Astrocyte (in vitro differentiated cells and primary cell): ENCODE results near the gene SPATA9. TPM values are rescaled to one million over a fixed set of nuclear protein-coding genes. Genes with fewer than 3 reads are reported as not detected.
"Not testable (repeated sequence)": the region's sequence is repeated elsewhere in the genome, so short reads cannot be mapped to it uniquely, and the experiment has no call there.

ENCODE experiments used
- DNase-seq: peaks from one replicate; pipeline ENCODE4 v3.0.0-alpha.2; 2010; ENCODE audit warnings: low read depth
- FAIRE-seq: peaks from 2 replicates; lab custom pipeline; 2011; peaks lifted over from hg19 to GRCh38; lab: Jason Lieb, UNC
- H2AFZ ChIP-seq: 2 replicates; pipeline ENCODE4 v1.6.0; 2012; ENCODE audit warnings: low read depth, low read length, inconsistent platforms
- H3K27ac ChIP-seq: 2 replicates; pipeline ENCODE4 v1.5.1; 2011; ENCODE audit warnings: low read depth, low read length, inconsistent platforms
- H3K27me3 ChIP-seq: 2 replicates; pipeline ENCODE4 v1.6.0; 2011; ENCODE audit warnings: low read length, inconsistent platforms; ENCODE audit not compliant: insufficient read depth
- H3K36me3 ChIP-seq: 2 replicates; pipeline ENCODE4 v1.5.1; 2011; ENCODE audit warnings: low read length, inconsistent platforms; ENCODE audit not compliant: insufficient read depth
- H3K4me1 ChIP-seq: 2 replicates; pipeline ENCODE4 v1.5.1; 2011; ENCODE audit warnings: low read length, inconsistent platforms; ENCODE audit not compliant: insufficient read depth
- H3K4me2 ChIP-seq: 2 replicates; pipeline ENCODE4 v1.6.0; 2012; ENCODE audit warnings: low read length, inconsistent platforms
- H3K4me3 ChIP-seq: 2 replicates; pipeline ENCODE4 v1.5.1; 2011; ENCODE audit warnings: low read depth, mild to moderate bottlenecking, low read length, inconsistent platforms; ENCODE audit not compliant: insufficient read depth
- H3K79me2 ChIP-seq: 2 replicates; pipeline ENCODE4 v1.6.0; 2012; ENCODE audit warnings: mild to moderate bottlenecking, low read length, inconsistent platforms; ENCODE audit not compliant: insufficient read depth
- H3K9ac ChIP-seq: 2 replicates; pipeline ENCODE4 v1.6.0; 2012; ENCODE audit warnings: mild to moderate bottlenecking, low read length, inconsistent platforms
- H3K9me3 ChIP-seq: 2 replicates; pipeline ENCODE4 v1.5.1; 2012; ENCODE audit warnings: low read depth, mild to moderate bottlenecking, low read length, inconsistent platforms; ENCODE audit not compliant: insufficient read depth
- H4K20me1 ChIP-seq: 2 replicates; pipeline ENCODE4 v1.6.0; 2012; ENCODE audit warnings: low read length, inconsistent platforms; ENCODE audit not compliant: insufficient read depth
- H3K27ac Mint-ChIP-seq: one replicate; pipeline ENCODE4 v1.8.0; 2021; ENCODE audit warnings: mild to moderate bottlenecking, mixed read lengths; ENCODE audit not compliant: unreplicated experiment
- H3K27me3 Mint-ChIP-seq: one replicate; pipeline ENCODE4 v1.8.0; 2021; ENCODE audit warnings: low read depth, mixed read lengths; ENCODE audit not compliant: unreplicated experiment
- H3K36me3 Mint-ChIP-seq: one replicate; pipeline ENCODE4 v1.8.0; 2021; ENCODE audit warnings: low read depth, mixed read lengths; ENCODE audit not compliant: unreplicated experiment
- H3K4me1 Mint-ChIP-seq: one replicate; pipeline ENCODE4 v1.8.0; 2021; ENCODE audit warnings: low read depth, mixed read lengths; ENCODE audit not compliant: unreplicated experiment
- H3K4me3 Mint-ChIP-seq: one replicate; pipeline ENCODE4 v1.8.0; 2021; ENCODE audit warnings: mild to moderate bottlenecking, moderate library complexity, mixed read lengths; ENCODE audit not compliant: unreplicated experiment
- H3K9me3 Mint-ChIP-seq: one replicate; pipeline ENCODE4 v1.8.0; 2021; ENCODE audit warnings: mild to moderate bottlenecking, mixed read lengths; ENCODE audit not compliant: unreplicated experiment
- EZH2 ChIP-seq: IDR thresholded peaks from 2 replicates; pipeline ENCODE4 v1.6.1; 2012; ENCODE audit warnings: mild to moderate bottlenecking, low read length, inconsistent platforms; ENCODE audit not compliant: insufficient read depth
- total RNA-seq: library from RNA; stranded (reverse); gene quantifications from 2 replicates; pipeline ENCODE4 v1.2.1, GENCODE V29; 2021
- TF ChIP-seq, protein P1 (sequence below): IDR thresholded peaks from 2 replicates; pipeline ENCODE4 v1.5.1; 2011; ENCODE audit warnings: low read depth, mild to moderate bottlenecking, inconsistent platforms, low read length, moderate library complexity; ENCODE audit not compliant: insufficient read depth

The SPATA9 gene
- total RNA-seq, 1 donor from 2014 or later = 0.98 TPM

- DNase-seq (peak; percentile 90), FAIRE-seq (peak; percentile 23)
- H3K4me1 ChIP-seq = peaks cover 6% of the 10 kb centered on the region
- peak within 1 kb of the TSS; percentile 65 for H3K4me3 ChIP-seq
- Mint-ChIP-seq H3K4me3 (peak within 1 kb of the TSS; percentile 76), H3K27me3 (no peaks in the 10 kb centered on the region), H3K9me3 (no peaks in the 10 kb centered on the region), H3K4me1 (no peaks in the 10 kb centered on the region), H3K36me3 (no peaks in the 10 kb centered on the region), H3K27ac (peak within 1 kb of the TSS; percentile 58)
- H3K27ac ChIP-seq = peak within 1 kb of the TSS; percentile 66
- no peaks in the 10 kb centered on the region for H3K36me3 ChIP-seq
- no peaks in the 10 kb centered on the region for H3K9me3 ChIP-seq
- no peaks in the 10 kb centered on the region for H3K27me3 ChIP-seq
- TF ChIP-seq, protein P1, sequence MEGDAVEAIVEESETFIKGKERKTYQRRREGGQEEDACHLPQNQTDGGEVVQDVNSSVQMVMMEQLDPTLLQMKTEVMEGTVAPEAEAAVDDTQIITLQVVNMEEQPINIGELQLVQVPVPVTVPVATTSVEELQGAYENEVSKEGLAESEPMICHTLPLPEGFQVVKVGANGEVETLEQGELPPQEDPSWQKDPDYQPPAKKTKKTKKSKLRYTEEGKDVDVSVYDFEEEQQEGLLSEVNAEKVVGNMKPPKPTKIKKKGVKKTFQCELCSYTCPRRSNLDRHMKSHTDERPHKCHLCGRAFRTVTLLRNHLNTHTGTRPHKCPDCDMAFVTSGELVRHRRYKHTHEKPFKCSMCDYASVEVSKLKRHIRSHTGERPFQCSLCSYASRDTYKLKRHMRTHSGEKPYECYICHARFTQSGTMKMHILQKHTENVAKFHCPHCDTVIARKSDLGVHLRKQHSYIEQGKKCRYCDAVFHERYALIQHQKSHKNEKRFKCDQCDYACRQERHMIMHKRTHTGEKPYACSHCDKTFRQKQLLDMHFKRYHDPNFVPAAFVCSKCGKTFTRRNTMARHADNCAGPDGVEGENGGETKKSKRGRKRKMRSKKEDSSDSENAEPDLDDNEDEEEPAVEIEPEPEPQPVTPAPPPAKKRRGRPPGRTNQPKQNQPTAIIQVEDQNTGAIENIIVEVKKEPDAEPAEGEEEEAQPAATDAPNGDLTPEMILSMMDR = no peak
- TF ChIP-seq EZH2 = no peak
- peak within 1 kb of the TSS; percentile 90 for H3K9ac ChIP-seq
- H4K20me1 ChIP-seq = no peaks in the 10 kb centered on the region
- H2AFZ ChIP-seq = peak within 1 kb of the TSS; percentile 93
- peak within 1 kb of the TSS; percentile 98 for H3K4me2 ChIP-seq
- H3K79me2 ChIP-seq = no peaks in the 10 kb centered on the region
Observed at GRCh38 chr5:95646569-95647431, 36.0 kb downstream of the SPATA9 start, which contains the start of gene RFESD. Gene RFESD (plus strand): TSS chr5:95646777. CDS start chr5:95652272, 5,495 bp downstream.

- not testable (repeated sequence) for H3K4me1 Mint-ChIP-seq, H4K20me1 ChIP-seq, H3K9ac ChIP-seq, H3K27ac ChIP-seq, H3K36me3 Mint-ChIP-seq, H3K79me2 ChIP-seq, H3K9me3 Mint-ChIP-seq, H3K4me1 ChIP-seq, H3K4me3 Mint-ChIP-seq, H3K27me3 Mint-ChIP-seq, DNase-seq, FAIRE-seq, H3K36me3 ChIP-seq, H3K27me3 ChIP-seq, H3K27ac Mint-ChIP-seq, H3K9me3 ChIP-seq
- Histone ChIP-seq H3K4me3 (peak overlapping the region; percentile 15), H2AFZ (peak overlapping the region; percentile 48), H3K4me2 (peak overlapping the region; percentile 98)
Observed at GRCh38 chr5:95646226-95646568, 36.6 kb downstream of the SPATA9 start.

DNA sequence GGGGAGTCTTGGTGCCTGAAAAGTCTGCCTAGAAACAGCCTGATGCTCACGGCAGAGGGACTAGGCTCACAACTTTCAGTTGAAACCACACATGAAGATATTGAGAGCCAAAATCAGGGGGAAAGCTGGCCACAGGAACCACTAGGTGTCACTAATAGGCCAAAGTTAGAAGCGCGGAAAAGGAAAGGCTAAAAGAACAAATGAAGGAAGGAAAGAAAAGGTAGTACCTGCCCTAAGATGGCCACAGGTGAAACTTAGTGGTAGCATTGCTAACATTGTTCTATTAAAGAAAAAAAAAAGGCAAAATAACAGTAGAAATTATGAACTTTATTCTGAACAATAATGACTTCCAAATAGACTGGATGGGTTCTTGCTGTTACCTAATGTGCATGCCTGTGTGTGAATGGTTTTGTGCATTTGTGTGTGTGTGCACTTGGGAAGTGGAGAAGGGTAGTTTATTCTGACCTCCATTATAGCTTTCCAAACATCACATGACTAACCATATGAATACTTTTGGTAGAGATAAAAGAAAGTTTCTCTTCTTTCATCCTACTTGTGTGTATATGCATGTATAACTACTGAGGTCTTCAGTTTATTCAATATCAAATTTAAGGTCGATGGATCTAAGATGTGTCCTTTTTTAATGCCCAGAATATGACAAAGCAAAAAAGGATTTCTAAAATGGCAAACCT is 38.3 kb downstream of the SPATA9 start:
- H3K4me2 ChIP-seq = no peak overlapping the region
- no peak overlapping the region for H3K9ac ChIP-seq
- no peaks in the 10 kb centered on the region for H3K79me2 ChIP-seq
- Mint-ChIP-seq H3K27ac (no peak overlapping the region), H3K36me3 (no peaks in the 10 kb centered on the region), H3K9me3 (no peaks in the 10 kb centered on the region), H3K4me1 (no peaks in the 10 kb centered on the region), H3K4me3 (peak overlapping the region; percentile 7), H3K27me3 (peaks cover 1% of the 10 kb centered on the region)
- peak overlapping the region; percentile 0 for H2AFZ ChIP-seq
- no peak for TF ChIP-seq EZH2
- TF ChIP-seq, protein P1 = peak; percentile 83
- H3K36me3 ChIP-seq = no peaks in the 10 kb centered on the region
- H3K4me3 ChIP-seq = no peak overlapping the region
- no peaks in the 10 kb centered on the region for H3K27me3 ChIP-seq
- peaks cover 6% of the 10 kb centered on the region for H3K4me1 ChIP-seq
- FAIRE-seq (no peak), DNase-seq (peak; percentile 30)
- H3K9me3 ChIP-seq = no peaks in the 10 kb centered on the region
- no peaks in the 10 kb centered on the region for H4K20me1 ChIP-seq
- H3K27ac ChIP-seq = no peak overlapping the region
